Stimulated activated CD8-positive, alpha-beta memory T cell treated with anti-CD3 and anti-CD28 coated beads, Interleukin-4, amount 100 ng/mL, for 4 hours (primary cell): ENCODE results near the gene C1QTNF5.
A peak's percentile ranks its signal among the peaks of the same experiment; 100 is the strongest.

ENCODE experiments used
- DNase-seq, 2 donors: peaks; one replicate each; pipeline ENCODE4 v3.0.0-alpha.2; 2020; ENCODE audit warnings: low read depth in 2 of 2, low spot score in 1 of 2

The C1QTNF5 gene

GRCh38 chr11:119318240-119319135, 22.2 kb downstream of the C1QTNF5 start:
- no peak for DNase-seq

GRCh38 chr11:119317592-119318239, 23.0 kb downstream of the C1QTNF5 start:
- DNase-seq: no peak

GRCh38 chr11:119316729-119317591, 23.7 kb downstream of the C1QTNF5 start, which contains the start of gene MCAM:
Gene MCAM (minus strand): TSS chr11:119317130. CDS start chr11:119317101, 29 bp downstream.
- no peak for DNase-seq

GRCh38 chr11:119316016-119316728, 24.5 kb downstream of the C1QTNF5 start:
- DNase-seq: no peak

- peak in 1 of 2 donors; percentile 36 for DNase-seq
Observed at GRCh38 chr11:119315131-119316015, 25.3 kb downstream of the C1QTNF5 start.

- no peak for DNase-seq
Observed at GRCh38 chr11:119314726-119315125, 26.0 kb downstream of the C1QTNF5 start.

- no peak for DNase-seq
Observed at GRCh38 chr11:119310682-119311052, 30.0 kb downstream of the C1QTNF5 start.

GRCh38 chr11:119309953-119310681, 30.6 kb downstream of the C1QTNF5 start:
- no peak for DNase-seq

GRCh38 chr11:119309411-119309810, 31.3 kb downstream of the C1QTNF5 start:
- DNase-seq: no peak

GRCh38 chr11:119307974-119308373, 32.7 kb downstream of the C1QTNF5 start:
- DNase-seq: no peak

GRCh38 chr11:119307219-119307618, 33.5 kb downstream of the C1QTNF5 start:
- DNase-seq: no peak

GRCh38 chr11:119306373-119306890, 34.3 kb downstream of the C1QTNF5 start:
- no peak for DNase-seq

- no peak for DNase-seq
Observed at GRCh38 chr11:119305556-119306372, 34.9 kb downstream of the C1QTNF5 start.

GRCh38 chr11:119303227-119303718, 37.4 kb downstream of the C1QTNF5 start:
- no peak for DNase-seq

GRCh38 chr11:119300198-119300964, 40.3 kb downstream of the C1QTNF5 start:
- DNase-seq: no peak

- DNase-seq: no peak
Observed at GRCh38 chr11:119299416-119299815, 41.3 kb downstream of the C1QTNF5 start.

- DNase-seq: no peak
Observed at GRCh38 chr11:119298726-119299125, 42.0 kb downstream of the C1QTNF5 start.
